CD14-positive monocyte (primary cell): ENCODE results near the gene EYA4. TPM values are rescaled to one million over a fixed set of nuclear protein-coding genes. Genes with fewer than 3 reads are reported as not detected.

Experiments
- DNase-seq, 3 donors: peaks; one replicate each; pipeline ENCODE4 v3.0.0-alpha.2; 2011 to 2022
- H2AFZ ChIP-seq: 2 replicates; pipeline ENCODE4 v1.6.0; 2012; ENCODE audit warnings: mild to moderate bottlenecking, low read depth, low read length, inconsistent platforms; ENCODE audit not compliant: insufficient read depth, poor library complexity, severe bottlenecking
- H3K27ac ChIP-seq, 2 donors: 1 replicate in 1 of 2; 2 replicates in 1 of 2; pipeline ENCODE4 v1.5.1; 2012 to 2013; ENCODE audit warnings: low read length in 2 of 2, control low read depth in 1 of 2, inconsistent platforms in 1 of 2, low read depth in 1 of 2, mild to moderate bottlenecking in 1 of 2
- H3K27me3 ChIP-seq, 2 donors: one replicate each; pipeline versions ENCODE4 v1.6.0 to v1.6.1; 2011 to 2013; ENCODE audit warnings: low read length in 2 of 2; ENCODE audit not compliant: control insufficient read depth in 2 of 2, insufficient read depth in 2 of 2
- H3K36me3 ChIP-seq, 2 donors: replicated peaks in 1 of 2; 1 replicate in 1 of 2; 2 replicates in 1 of 2; pipeline versions ENCODE4 v1.5.1 to v1.6.1; 2012 to 2013; ENCODE audit warnings: low read length in 2 of 2, control low read depth in 1 of 2, inconsistent platforms in 1 of 2, mild to moderate bottlenecking in 1 of 2; ENCODE audit not compliant: insufficient read depth in 2 of 2, control insufficient read depth in 1 of 2
- H3K4me1 ChIP-seq, 2 donors: 1 replicate in 1 of 2; 2 replicates in 1 of 2; pipeline versions ENCODE4 v1.5.1 to v1.6.1; 2012 to 2013; ENCODE audit warnings: low read length in 2 of 2, control low read depth in 1 of 2, inconsistent platforms in 1 of 2, mild to moderate bottlenecking in 1 of 2, moderate library complexity in 1 of 2; ENCODE audit not compliant: insufficient read depth in 2 of 2, control insufficient read depth in 1 of 2
- H3K4me2 ChIP-seq: replicated peaks from 2 replicates; pipeline ENCODE3; 2012; ENCODE audit warnings: low read length, moderate library complexity, mild to moderate bottlenecking; ENCODE audit not compliant: poor library complexity, severe bottlenecking; ENCODE audit errors: extremely low read depth
- H3K4me3 ChIP-seq, 3 experiments: fragments of 200-600 bp in 1 of 3; sonication (generic) in 1 of 3; replicated peaks in 1 of 3; 1 replicate in 2 of 3; 2 replicates in 1 of 3; pipeline ENCODE4 v1.5.1; 2011 to 2013; ENCODE audit warnings: low read length in 3 of 3, mild to moderate bottlenecking in 3 of 3, control low read depth in 2 of 3, low read depth in 2 of 3, inconsistent platforms in 1 of 3, moderate library complexity in 1 of 3
- H3K79me2 ChIP-seq: 2 replicates; pipeline ENCODE4 v1.6.0; 2012; ENCODE audit warnings: mild to moderate bottlenecking, control low read depth, inconsistent platforms, low read length, moderate library complexity; ENCODE audit not compliant: insufficient read depth
- H3K9ac ChIP-seq: 2 replicates; pipeline ENCODE4 v1.6.0; 2017; ENCODE audit warnings: low read length, mild to moderate bottlenecking; ENCODE audit not compliant: insufficient read depth, poor library complexity, severe bottlenecking
- H3K9me3 ChIP-seq, 2 donors: replicated peaks in 1 of 2; 1 replicate in 1 of 2; 2 replicates in 1 of 2; pipeline versions ENCODE4 v1.5.1 to v1.6.1; 2012 to 2013; ENCODE audit warnings: low read length in 2 of 2, control low read depth in 1 of 2; ENCODE audit not compliant: control insufficient read depth in 1 of 2, insufficient read depth in 1 of 2
- H4K20me1 ChIP-seq: 2 replicates; pipeline ENCODE4 v1.6.0; 2012; ENCODE audit warnings: mild to moderate bottlenecking, low read length, control low read depth, moderate library complexity; ENCODE audit not compliant: insufficient read depth
- H3K27ac Mint-ChIP-seq, 7 donors: one replicate each; pipeline ENCODE4 v1.8.0; 2020; ENCODE audit warnings: mild to moderate bottlenecking in 7 of 7, mixed read lengths in 7 of 7, moderate library complexity in 6 of 7, inconsistent platforms in 2 of 7
- H3K27me3 Mint-ChIP-seq, 3 donors: one replicate each; pipeline ENCODE4 v1.8.0; 2021 to 2022; ENCODE audit warnings: low read depth in 3 of 3, mild to moderate bottlenecking in 3 of 3, mixed read lengths in 3 of 3, moderate library complexity in 3 of 3, inconsistent platforms in 1 of 3
- H3K36me3 Mint-ChIP-seq, 2 donors: one replicate each; pipeline ENCODE4 v1.8.0; 2020; ENCODE audit warnings: mixed read lengths in 2 of 2, inconsistent platforms in 1 of 2, mild to moderate bottlenecking in 1 of 2
- H3K4me1 Mint-ChIP-seq: one replicate; pipeline ENCODE4 v1.8.0; 2020; ENCODE audit warnings: mild to moderate bottlenecking, mixed read lengths
- H3K4me3 Mint-ChIP-seq, 2 donors: one replicate each; pipeline ENCODE4 v1.8.0; 2020; ENCODE audit warnings: mild to moderate bottlenecking in 2 of 2, mixed read lengths in 2 of 2, moderate library complexity in 1 of 2
- H3K9me3 Mint-ChIP-seq, 7 donors: one replicate each; pipeline ENCODE4 v1.8.0; 2020 to 2022; ENCODE audit warnings: mixed read lengths in 7 of 7, mild to moderate bottlenecking in 6 of 7, moderate library complexity in 6 of 7, inconsistent platforms in 2 of 7
- WGBS: methylation state at CpG from one replicate; pipeline ENCODE4 v1.1.5; 2013; ENCODE audit warnings: missing lambda C conversion rate; ENCODE audit not compliant: insufficient coverage; 5-methylcytosine and 5-hydroxymethylcytosine counted together
- intact Hi-C, 2 donors: fragments of 100-400 bp; cut with micrococcal nuclease; formaldehyde crosslinking; loops; one replicate each; pipeline versions ENCODE4 v1.15.0 to v1.15.1; 2023
- polyA plus RNA-seq, 3 donors: library from polyadenylated mRNA; depleted of rRNA in 1 of 3; unstranded in 2 of 3; stranded (reverse) in 1 of 3; fragments of 300-500 nt in 2 of 3; fragments of >200 nt in 1 of 3; fragmentation: Illumina TruSeq in 2 of 3; gene quantifications; 1 replicate in 2 of 3; 2 replicates in 1 of 3; pipeline ENCODE4 v1.2.3, GENCODE V29; 2012 to 2021
- TF ChIP-seq, protein P1 (sequence below): fragments of 200-600 bp; IDR thresholded peaks from one replicate; pipeline ENCODE4 v1.8.0; 2022; ENCODE audit warnings: antibody characterized with exemption, mild to moderate bottlenecking

The EYA4 gene
- polyA plus RNA-seq, 3 donors, result not detected

DNA sequence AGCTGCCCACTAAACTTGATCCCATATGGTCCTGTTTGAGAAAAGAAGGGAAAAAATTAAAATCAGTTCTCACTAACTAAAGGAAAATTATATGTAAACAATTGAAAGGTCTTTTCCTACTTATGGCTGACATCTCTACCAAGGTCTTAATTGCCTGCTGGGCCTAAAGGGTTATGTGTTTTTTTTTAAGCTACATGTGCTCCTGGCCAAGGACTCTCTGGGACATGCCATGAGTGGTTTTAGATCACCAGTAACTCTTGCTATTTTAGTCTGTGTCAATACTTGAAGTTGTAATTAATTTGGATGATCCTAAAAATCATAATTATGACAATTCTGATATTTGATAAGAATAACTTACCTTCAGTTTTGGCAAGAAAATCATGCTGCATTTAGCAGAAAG lies 35.9 kb upstream of the EYA4 start:
- intact Hi-C loops, result no loop called here

DNA sequence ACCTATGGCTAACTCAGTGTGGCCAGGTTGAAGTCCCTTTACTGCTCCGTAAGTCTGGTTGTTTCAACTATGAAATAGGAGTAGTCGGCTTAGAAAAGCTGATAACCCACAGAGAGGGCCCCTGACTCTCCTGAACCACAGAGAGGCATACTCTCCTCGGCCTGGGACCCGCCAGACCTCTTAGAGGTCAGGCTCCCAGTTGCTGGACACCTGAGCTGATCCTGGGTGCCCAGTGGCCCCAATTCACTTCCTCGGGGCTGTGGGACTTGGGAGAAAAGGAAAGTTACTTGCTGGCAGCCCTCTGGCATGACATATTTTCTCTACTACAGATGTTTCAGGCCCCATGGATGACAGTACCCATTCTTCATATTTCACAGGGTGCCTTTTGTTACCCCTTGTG lies 34.2 kb upstream of the EYA4 start:
- TF ChIP-seq, protein P1, sequence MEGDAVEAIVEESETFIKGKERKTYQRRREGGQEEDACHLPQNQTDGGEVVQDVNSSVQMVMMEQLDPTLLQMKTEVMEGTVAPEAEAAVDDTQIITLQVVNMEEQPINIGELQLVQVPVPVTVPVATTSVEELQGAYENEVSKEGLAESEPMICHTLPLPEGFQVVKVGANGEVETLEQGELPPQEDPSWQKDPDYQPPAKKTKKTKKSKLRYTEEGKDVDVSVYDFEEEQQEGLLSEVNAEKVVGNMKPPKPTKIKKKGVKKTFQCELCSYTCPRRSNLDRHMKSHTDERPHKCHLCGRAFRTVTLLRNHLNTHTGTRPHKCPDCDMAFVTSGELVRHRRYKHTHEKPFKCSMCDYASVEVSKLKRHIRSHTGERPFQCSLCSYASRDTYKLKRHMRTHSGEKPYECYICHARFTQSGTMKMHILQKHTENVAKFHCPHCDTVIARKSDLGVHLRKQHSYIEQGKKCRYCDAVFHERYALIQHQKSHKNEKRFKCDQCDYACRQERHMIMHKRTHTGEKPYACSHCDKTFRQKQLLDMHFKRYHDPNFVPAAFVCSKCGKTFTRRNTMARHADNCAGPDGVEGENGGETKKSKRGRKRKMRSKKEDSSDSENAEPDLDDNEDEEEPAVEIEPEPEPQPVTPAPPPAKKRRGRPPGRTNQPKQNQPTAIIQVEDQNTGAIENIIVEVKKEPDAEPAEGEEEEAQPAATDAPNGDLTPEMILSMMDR, result no peak
- no peaks in the 10 kb centered on the region for H3K4me1 ChIP-seq
- Mint-ChIP-seq H3K4me1 (no peaks in the 10 kb centered on the region), H3K4me3 (no peak overlapping the region), H3K9me3 (peaks cover 0 to 7% (median 2%) of the 10 kb centered on the region in 7 donors), H3K27me3 (no peaks in the 10 kb centered on the region), H3K36me3 (no peaks in the 10 kb centered on the region), H3K27ac (no peak overlapping the region)
- DNase-seq, result no peak
- 91% methylated on average over 4 of the region's 5 CpGs for WGBS
- H2AFZ ChIP-seq, result no peak overlapping the region
- no peak overlapping the region for H3K9ac ChIP-seq
- intact Hi-C loops, result no loop called here
- H3K79me2 ChIP-seq, result no peaks in the 10 kb centered on the region
- H3K36me3 ChIP-seq, result no peaks in the 10 kb centered on the region
- H3K27me3 ChIP-seq, result no peaks in the 10 kb centered on the region
- no peaks in the 10 kb centered on the region for H4K20me1 ChIP-seq
- no peak overlapping the region for H3K4me2 ChIP-seq
- no peak overlapping the region for H3K27ac ChIP-seq
- no peak overlapping the region for H3K4me3 ChIP-seq
- H3K9me3 ChIP-seq, result no peaks in the 10 kb centered on the region

More for the DNA sequence above, 35.9 kb upstream of the EYA4 start:
- Histone ChIP-seq H3K4me1 (no peaks in the 10 kb centered on the region), H4K20me1 (no peaks in the 10 kb centered on the region), H3K9ac (no peak overlapping the region), H3K27me3 (no peaks in the 10 kb centered on the region), H2AFZ (no peak overlapping the region), H3K9me3 (no peaks in the 10 kb centered on the region), H3K4me3 (no peak overlapping the region), H3K27ac (no peak overlapping the region), H3K4me2 (no peak overlapping the region), H3K36me3 (no peaks in the 10 kb centered on the region), H3K79me2 (no peaks in the 10 kb centered on the region)
- no peak for DNase-seq
- peaks cover 0 to 7% (median 2%) of the 10 kb centered on the region in 7 donors for H3K9me3 Mint-ChIP-seq
- H3K4me3 Mint-ChIP-seq, result no peak overlapping the region
- no peaks in the 10 kb centered on the region for H3K36me3 Mint-ChIP-seq
- H3K4me1 Mint-ChIP-seq, result no peaks in the 10 kb centered on the region
- H3K27ac Mint-ChIP-seq, result no peak overlapping the region
- TF ChIP-seq, protein P1, result no peak
- H3K27me3 Mint-ChIP-seq, result no peaks in the 10 kb centered on the region
